GM23248 (cell line): ENCODE data around the gene TCF25. TPM values are rescaled to one million over a fixed set of nuclear protein-coding genes. Genes with fewer than 3 reads are reported as not detected.

Source experiments
- DNase-seq: peaks from one replicate; pipeline ENCODE4 v3.0.0-alpha.2; 2015
- H2AFZ ChIP-seq: fragments of 200-600 bp; sonication (generic); 2 replicates; pipeline ENCODE4 v1.6.1; 2016; ENCODE audit warnings: antibody characterized with exemption
- H3F3A ChIP-seq: fragments of 200-600 bp; sonication (generic); 2 replicates; pipeline ENCODE4 v1.6.1; 2016; ENCODE audit warnings: mild to moderate bottlenecking, antibody characterized with exemption, mixed run types; ENCODE audit not compliant: insufficient read depth
- H3K27ac ChIP-seq: fragments of 200-600 bp; sonication (generic); 2 replicates; pipeline ENCODE4 v1.5.1; 2016; ENCODE audit warnings: mild to moderate bottlenecking
- H3K27me3 ChIP-seq: fragments of 200-600 bp; sonication (generic); replicated peaks from 2 replicates; pipeline ENCODE4 v1.6.1; 2016; ENCODE audit warnings: mild to moderate bottlenecking; ENCODE audit not compliant: insufficient read depth
- H3K36me3 ChIP-seq: fragments of 200-600 bp; sonication (generic); 2 replicates; pipeline ENCODE4 v1.6.1; 2016; ENCODE audit warnings: low read depth, mild to moderate bottlenecking
- H3K4me1 ChIP-seq: fragments of 200-600 bp; sonication (generic); 2 replicates; pipeline ENCODE4 v1.6.1; 2016; ENCODE audit warnings: mild to moderate bottlenecking; ENCODE audit not compliant: insufficient read depth
- H3K4me2 ChIP-seq: fragments of 200-600 bp; sonication (generic); one replicate; pipeline ENCODE4 v1.6.1; 2016; ENCODE audit warnings: mild to moderate bottlenecking; ENCODE audit not compliant: unreplicated experiment
- H3K4me3 ChIP-seq: fragments of 200-600 bp; sonication (generic); 2 replicates; pipeline ENCODE4 v1.5.1; 2016; ENCODE audit warnings: mild to moderate bottlenecking
- H3K79me2 ChIP-seq: fragments of 200-600 bp; sonication (generic); 2 replicates; pipeline ENCODE4 v1.6.1; 2016; ENCODE audit warnings: mild to moderate bottlenecking; ENCODE audit not compliant: insufficient read depth
- H3K9ac ChIP-seq: fragments of 200-600 bp; sonication (generic); 2 replicates; pipeline ENCODE4 v1.6.1; 2016; ENCODE audit warnings: mild to moderate bottlenecking
- H3K9me2 ChIP-seq: fragments of 200-600 bp; sonication (generic); 2 replicates; pipeline ENCODE4 v1.6.1; 2016; ENCODE audit warnings: mixed run types, mild to moderate bottlenecking, moderate library complexity; ENCODE audit not compliant: insufficient read depth
- H3K9me3 ChIP-seq: fragments of 200-600 bp; sonication (generic); one replicate; pipeline ENCODE4 v1.6.1; 2017; ENCODE audit warnings: low read depth
- H4K20me1 ChIP-seq: fragments of 200-600 bp; sonication (generic); 2 replicates; pipeline ENCODE4 v1.6.0; 2016; ENCODE audit not compliant: insufficient read depth
- EZH2 ChIP-seq: fragments of 200-600 bp; sonication (generic); IDR thresholded peaks from 2 replicates; pipeline ENCODE4 v1.6.1; 2018; ENCODE audit warnings: antibody characterized with exemption, mild to moderate bottlenecking; ENCODE audit not compliant: insufficient read depth, poor library complexity, severe bottlenecking
- EZH2phosphoT487 ChIP-seq: fragments of 200-600 bp; sonication (generic); IDR thresholded peaks from 2 replicates; pipeline ENCODE4 v1.6.1; 2018; ENCODE audit warnings: antibody characterized with exemption, moderate library complexity, mild to moderate bottlenecking, low read depth; ENCODE audit not compliant: insufficient read depth
- WGBS, 2 experiments: methylation state at CpG; one replicate each; pipeline ENCODE4 v1.1.6; 2015 to 2017; ENCODE audit warnings: low lambda C conversion rate in 2 of 2, low coverage in 1 of 2; ENCODE audit errors: missing lambda C conversion rate in 2 of 2; 5-methylcytosine and 5-hydroxymethylcytosine counted together
- in situ Hi-C: fragments of 300-500 bp; cut with MboI; formaldehyde crosslinking; loops from 2 replicates; pipeline ENCODE4 v1.15.0; 2020
- polyA plus RNA-seq: library from polyadenylated mRNA; unstranded; fragments of >200 nt; fragmentation: Nextera tagmentation; extraction: Ambion mirVana; gene quantifications from 2 replicates; pipeline ENCODE4 v1.2.1, GENCODE V29; 2016
- total RNA-seq: library from RNA; depleted of rRNA; stranded (reverse); fragments of >200 nt; shearing (Covaris generic); gene quantifications from 2 replicates; pipeline ENCODE4 v1.2.3, GENCODE V29; 2014

The TCF25 gene
- total and polyA plus RNA-seq, 2 experiments from 2014 or later = 143 to 162 TPM

GRCh38 chr16:89842471-89843408 is 30.7 kb upstream of the TCF25 start:
- TF ChIP-seq EZH2phosphoT487 = no peak
- TF ChIP-seq EZH2 = no peak
- in situ Hi-C loops = no loop called here
- WGBS, 2 experiments = 74 to 75% methylated on average over 25 to 26 of the region's 26 CpGs
- H3K4me2 ChIP-seq = no peak overlapping the region
- DNase-seq = peak; percentile 68
- H3K4me3 ChIP-seq = no peak overlapping the region
- no peaks in the 10 kb centered on the region for H3K27me3 ChIP-seq
- H3K9ac ChIP-seq = no peak overlapping the region
- no peak overlapping the region for H2AFZ ChIP-seq
- no peaks in the 10 kb centered on the region for H3K79me2 ChIP-seq
- H4K20me1 ChIP-seq = no peaks in the 10 kb centered on the region
- H3K36me3 ChIP-seq = no peaks in the 10 kb centered on the region
- H3K27ac ChIP-seq = no peak overlapping the region
- peaks cover 9% of the 10 kb centered on the region for H3K4me1 ChIP-seq
- H3F3A ChIP-seq = no peaks in the 10 kb centered on the region
- no peaks in the 10 kb centered on the region for H3K9me2 ChIP-seq
- no peaks in the 10 kb centered on the region for H3K9me3 ChIP-seq

- H3K4me3 ChIP-seq = no peak overlapping the region
- H4K20me1 ChIP-seq = no peaks in the 10 kb centered on the region
- H3K36me3 ChIP-seq = no peaks in the 10 kb centered on the region
- H3K4me2 ChIP-seq = no peak overlapping the region
- H3K9me2 ChIP-seq = no peaks in the 10 kb centered on the region
- no peaks in the 10 kb centered on the region for H3F3A ChIP-seq
- no peaks in the 10 kb centered on the region for H3K27me3 ChIP-seq
- peaks cover 9% of the 10 kb centered on the region for H3K4me1 ChIP-seq
- no peaks in the 10 kb centered on the region for H3K79me2 ChIP-seq
- no peak for DNase-seq
- TF ChIP-seq EZH2phosphoT487 (no peak), EZH2 (no peak)
- no peak overlapping the region for H3K27ac ChIP-seq
- no peak overlapping the region for H2AFZ ChIP-seq
- WGBS, 2 experiments = 62 to 65% methylated on average over 19 to 20 of the region's 20 CpGs
- H3K9me3 ChIP-seq = no peaks in the 10 kb centered on the region
- in situ Hi-C loops = no loop called here
- no peak overlapping the region for H3K9ac ChIP-seq
Observed at GRCh38 chr16:89843409-89844350, 29.7 kb upstream of the TCF25 start.

DNA sequence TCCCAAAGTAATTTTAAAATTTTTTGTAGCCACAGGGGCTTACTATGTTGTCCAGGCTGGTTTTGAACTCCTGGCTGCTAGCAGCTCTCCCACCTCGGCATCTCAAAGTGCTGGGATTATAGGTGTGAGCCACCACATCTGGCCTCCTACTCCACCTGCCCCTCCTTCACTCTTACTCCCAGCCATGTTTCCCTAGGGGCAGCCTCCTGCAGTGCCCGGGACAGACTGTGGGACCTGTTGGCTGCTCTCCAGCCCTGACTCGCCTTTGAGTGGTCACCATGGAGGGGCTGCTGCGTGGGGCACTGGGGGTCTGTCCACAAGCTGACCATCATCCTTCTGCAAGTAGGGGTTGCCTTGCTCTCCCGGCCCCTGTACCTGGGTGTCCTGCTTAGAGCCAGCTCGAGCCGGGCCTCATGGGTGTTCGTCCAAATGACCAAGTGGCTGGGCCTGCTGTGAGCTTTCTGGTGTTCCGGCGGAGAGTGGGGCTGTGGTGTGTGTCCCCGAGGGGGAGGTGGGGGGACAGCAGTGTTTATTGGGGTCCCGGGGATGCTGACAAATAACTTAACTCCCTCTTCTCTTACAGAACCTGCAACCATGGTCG is 28.6 kb upstream of the TCF25 start:
- no peak for TF ChIP-seq EZH2phosphoT487
- TF ChIP-seq EZH2 = no peak
- Histone ChIP-seq H3K9me3 (no peaks in the 10 kb centered on the region), H3K9me2 (no peaks in the 10 kb centered on the region), H3K4me2 (no peak overlapping the region), H2AFZ (no peak overlapping the region), H3K27ac (no peak overlapping the region), H3F3A (no peaks in the 10 kb centered on the region), H3K27me3 (no peaks in the 10 kb centered on the region), H3K36me3 (no peaks in the 10 kb centered on the region), H4K20me1 (no peaks in the 10 kb centered on the region), H3K9ac (no peak overlapping the region), H3K4me1 (peaks cover 9% of the 10 kb centered on the region), H3K79me2 (no peaks in the 10 kb centered on the region), H3K4me3 (no peak overlapping the region)
- WGBS, 2 experiments = 73 to 82% methylated on average over 12 to 13 of the region's 13 CpGs
- in situ Hi-C loops = no loop called here
- no peak for DNase-seq

GRCh38 chr16:89845417-89845816 is 28.0 kb upstream of the TCF25 start:
- no peak overlapping the region for H3K4me3 ChIP-seq
- WGBS, 2 experiments = 63 to 74% methylated on average over 13 of the region's 13 CpGs

More at GRCh38 chr16:89845417-89845816, 28.0 kb upstream of the TCF25 start:
- in situ Hi-C loops = no loop called here
- Histone ChIP-seq H3K36me3 (no peaks in the 10 kb centered on the region), H3K9ac (no peak overlapping the region), H3K9me3 (no peaks in the 10 kb centered on the region), H4K20me1 (no peaks in the 10 kb centered on the region), H3F3A (no peaks in the 10 kb centered on the region), H3K4me2 (no peak overlapping the region), H3K9me2 (no peaks in the 10 kb centered on the region), H3K27ac (no peak overlapping the region), H2AFZ (no peak overlapping the region), H3K79me2 (no peaks in the 10 kb centered on the region), H3K27me3 (no peaks in the 10 kb centered on the region), H3K4me1 (peaks cover 9% of the 10 kb centered on the region)
- TF ChIP-seq EZH2phosphoT487 (no peak), EZH2 (no peak)
- DNase-seq = no peak
